Coronary artery (tissue), 2 donors: ENCODE data around the gene C18orf63.

ENCODE experiments used
- DNase-seq: peaks from one replicate; pipeline ENCODE4 v3.0.0-alpha.2; 2017; ENCODE audit warnings: low spot score
- H3K27ac ChIP-seq, 2 donors: fragments of 200-600 bp; sonication (generic); one replicate each; pipeline ENCODE4 v1.5.1; 2016 to 2019
- H3K4me3 ChIP-seq: fragments of 200-600 bp; sonication (generic); 2 replicates; pipeline ENCODE4 v1.5.1; 2016; ENCODE audit warnings: mild to moderate bottlenecking, moderate library complexity
- TF ChIP-seq, protein P1 (sequence below): fragments of 200-600 bp; sonication (generic); IDR thresholded peaks from one replicate; pipeline ENCODE4 v1.5.1; 2019; ENCODE audit warnings: antibody characterized with exemption

Gene C18orf63

DNA sequence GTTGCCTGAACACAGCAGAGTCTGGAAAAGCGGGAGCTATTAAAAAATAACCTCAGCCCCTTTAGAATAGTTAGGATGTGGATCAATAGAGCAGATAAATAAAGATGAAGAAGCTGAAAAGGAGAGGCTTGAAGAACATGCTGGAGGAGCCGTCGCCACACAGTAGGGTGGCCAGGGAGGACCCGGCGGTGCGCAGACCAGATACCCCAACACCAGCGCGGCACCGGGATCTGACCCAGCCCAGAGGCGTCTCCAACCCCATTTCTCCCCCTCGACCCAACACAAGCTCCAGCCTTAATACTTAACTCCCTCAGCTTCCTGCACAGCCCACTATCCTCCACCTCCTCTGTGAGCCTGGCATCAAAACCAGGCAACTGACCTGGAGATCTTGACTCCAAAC, 39.9 kb upstream of the C18orf63 start:
- DNase-seq: no peak
- no peak overlapping the region for H3K4me3 ChIP-seq
- no peak overlapping the region for H3K27ac ChIP-seq
- TF ChIP-seq, protein P1, sequence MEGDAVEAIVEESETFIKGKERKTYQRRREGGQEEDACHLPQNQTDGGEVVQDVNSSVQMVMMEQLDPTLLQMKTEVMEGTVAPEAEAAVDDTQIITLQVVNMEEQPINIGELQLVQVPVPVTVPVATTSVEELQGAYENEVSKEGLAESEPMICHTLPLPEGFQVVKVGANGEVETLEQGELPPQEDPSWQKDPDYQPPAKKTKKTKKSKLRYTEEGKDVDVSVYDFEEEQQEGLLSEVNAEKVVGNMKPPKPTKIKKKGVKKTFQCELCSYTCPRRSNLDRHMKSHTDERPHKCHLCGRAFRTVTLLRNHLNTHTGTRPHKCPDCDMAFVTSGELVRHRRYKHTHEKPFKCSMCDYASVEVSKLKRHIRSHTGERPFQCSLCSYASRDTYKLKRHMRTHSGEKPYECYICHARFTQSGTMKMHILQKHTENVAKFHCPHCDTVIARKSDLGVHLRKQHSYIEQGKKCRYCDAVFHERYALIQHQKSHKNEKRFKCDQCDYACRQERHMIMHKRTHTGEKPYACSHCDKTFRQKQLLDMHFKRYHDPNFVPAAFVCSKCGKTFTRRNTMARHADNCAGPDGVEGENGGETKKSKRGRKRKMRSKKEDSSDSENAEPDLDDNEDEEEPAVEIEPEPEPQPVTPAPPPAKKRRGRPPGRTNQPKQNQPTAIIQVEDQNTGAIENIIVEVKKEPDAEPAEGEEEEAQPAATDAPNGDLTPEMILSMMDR: no peak

GRCh38 chr18:74276609-74277008, 39.0 kb upstream of the C18orf63 start:
- TF ChIP-seq, protein P1: no peak
- H3K4me3 ChIP-seq: no peak overlapping the region
- no peak for DNase-seq
- H3K27ac ChIP-seq: no peak overlapping the region

DNA sequence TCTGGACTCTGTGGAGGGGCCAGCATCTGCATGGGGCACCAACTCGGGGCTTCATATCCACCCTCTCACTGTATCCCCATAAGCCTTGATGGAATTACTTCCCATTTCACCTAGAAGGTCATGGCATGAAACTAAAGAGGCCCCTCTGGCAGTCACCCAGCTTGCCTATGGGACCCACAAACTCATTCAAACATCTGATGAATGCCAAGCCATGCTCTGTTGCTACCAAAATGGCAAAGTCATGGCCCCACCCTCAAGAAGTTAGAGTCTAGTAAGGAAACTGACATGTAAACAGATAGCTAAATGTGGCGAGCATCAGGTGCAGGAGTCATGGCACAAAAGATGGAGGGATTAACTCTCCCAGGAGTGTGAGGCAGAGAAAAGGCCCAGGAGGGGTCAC, 38.3 kb upstream of the C18orf63 start:
- H3K4me3 ChIP-seq: no peak overlapping the region
- no peak overlapping the region for H3K27ac ChIP-seq
- no peak for DNase-seq
- TF ChIP-seq, protein P1: no peak

DNA sequence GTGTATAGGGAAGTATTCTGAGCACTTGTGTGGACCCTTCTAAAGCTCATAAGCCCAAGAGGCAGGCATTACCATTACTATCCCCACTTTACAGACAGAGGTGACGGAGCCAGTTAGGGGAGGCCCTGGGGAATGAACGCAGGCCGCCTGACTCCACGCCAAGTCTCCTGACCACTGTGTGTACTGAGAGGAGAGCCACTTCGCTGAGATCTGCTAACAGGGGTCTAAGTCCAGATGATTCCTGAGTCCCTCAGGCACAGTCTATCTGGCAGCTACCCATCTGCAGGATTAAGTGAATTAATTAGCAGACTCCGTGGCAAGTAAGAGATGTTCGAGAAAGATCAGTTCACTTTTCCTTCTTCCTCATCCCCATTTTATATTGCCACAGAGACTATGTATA, 37.6 kb upstream of the C18orf63 start:
- H3K4me3 ChIP-seq: no peak overlapping the region
- no peak overlapping the region for H3K27ac ChIP-seq
- TF ChIP-seq, protein P1: no peak
- DNase-seq: no peak

GRCh38 chr18:74278983-74279382, 36.7 kb upstream of the C18orf63 start:
- DNase-seq: no peak
- TF ChIP-seq, protein P1: no peak
- no peak overlapping the region for H3K27ac ChIP-seq

DNA sequence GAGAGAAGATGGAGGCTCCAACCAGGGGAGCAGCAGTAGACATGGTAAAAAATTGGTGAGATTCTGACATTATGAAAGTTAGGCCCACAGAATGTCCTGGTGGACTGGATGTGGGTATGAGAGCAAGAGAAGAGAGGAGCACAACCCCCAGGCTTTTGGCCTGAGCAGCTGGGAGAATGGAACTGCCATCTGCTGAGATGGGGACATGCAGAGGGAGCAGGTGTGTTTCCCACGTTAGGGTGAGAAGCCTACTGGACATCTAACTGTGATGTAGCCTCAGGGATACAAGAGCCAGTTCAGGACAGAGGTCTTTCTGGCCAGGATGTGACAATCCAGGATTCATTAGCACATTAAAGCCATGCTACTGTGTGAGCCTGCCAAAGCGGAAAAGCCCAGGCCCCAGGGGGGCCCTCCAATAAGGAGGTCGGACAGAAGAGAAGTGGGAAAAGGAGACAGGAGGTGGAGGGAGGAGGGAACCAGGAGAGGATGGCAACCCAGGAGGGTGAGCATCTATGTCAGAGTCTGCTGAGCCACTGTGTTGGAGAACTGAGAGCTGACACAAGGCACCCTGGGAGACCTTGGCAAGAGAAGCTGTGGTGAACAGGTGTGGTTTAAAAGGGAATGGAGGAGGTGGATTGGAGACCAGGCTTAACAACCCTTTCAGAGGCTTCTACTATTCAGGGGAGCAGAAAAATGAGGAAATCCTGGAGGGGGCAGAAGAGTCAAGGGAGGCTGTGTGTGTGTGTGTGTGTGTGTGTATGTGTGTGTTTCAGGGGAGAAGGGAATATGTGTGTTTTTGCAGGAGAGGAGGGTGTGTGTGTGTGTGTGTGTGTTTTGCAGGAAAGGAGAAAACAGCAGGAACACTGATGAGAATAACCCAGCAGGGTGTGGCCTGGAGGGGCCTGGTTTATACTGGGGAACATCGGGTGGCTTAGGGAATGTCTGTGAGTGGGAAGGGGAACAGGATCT, 34.3 kb upstream of the C18orf63 start:
- TF ChIP-seq, protein P1: no peak
- Histone ChIP-seq H3K4me3 (no peak overlapping the region), H3K27ac (peak overlapping the region in 1 of 2 donors; percentile 72)
- DNase-seq: no peak

More at GRCh38 chr18:74278983-74279382, 36.7 kb upstream of the C18orf63 start:
- H3K4me3 ChIP-seq: no peak overlapping the region
